NT2/D1 (cell line): Measurements from ENCODE around the gene TSHZ1.

ENCODE experiments used
- SUZ12 ChIP-seq: IDR thresholded peaks from 2 replicates; pipeline ENCODE4 v1.6.1; 2011; ENCODE audit not compliant: insufficient read length, insufficient read depth; ENCODE audit errors: extremely low read depth
- YY1 ChIP-seq: IDR thresholded peaks from 2 replicates; pipeline ENCODE4 v1.6.1; 2011; ENCODE audit not compliant: insufficient read length, insufficient read depth
- ZNF274 ChIP-seq: IDR thresholded peaks from 2 replicates; pipeline ENCODE4 v1.6.1; 2011; ENCODE audit warnings: mild to moderate bottlenecking, low read depth, low read length

- TF ChIP-seq SUZ12: no peak
- no peak for TF ChIP-seq YY1
- TF ChIP-seq ZNF274: no peak
Observed at GRCh38 chr18:75183973-75184493, 26.6 kb upstream of the TSHZ1 start.
